ENCODE data around the gene CD68. TPM values are rescaled to one million over a fixed set of nuclear protein-coding genes. Genes with fewer than 3 reads are reported as not detected.

Gene CD68
- total RNA-seq, 4 donors from 2014 or later, result 13.6 to 52.0 (median 21.5) TPM

DNA sequence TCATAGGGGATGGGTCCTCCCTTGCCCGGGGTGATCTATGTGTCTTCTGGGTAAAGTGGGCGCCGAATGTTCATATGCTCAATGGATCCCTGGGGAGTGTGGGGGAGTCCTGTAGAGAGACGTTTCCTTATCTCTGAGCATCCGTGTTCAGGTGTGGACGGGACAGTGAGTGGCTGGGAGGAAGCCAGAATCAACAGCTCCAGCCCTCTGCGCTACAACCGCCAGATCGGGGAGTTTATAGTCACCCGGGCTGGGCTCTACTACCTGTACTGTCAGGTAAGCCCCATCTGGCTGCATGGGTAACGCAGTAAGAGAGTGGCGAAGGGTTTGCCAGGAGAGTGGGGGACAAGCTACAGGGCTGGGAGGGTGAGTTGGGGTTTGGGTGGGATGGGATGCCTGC lies 22.8 kb upstream of the CD68 start:
- Histone ChIP-seq H3K4me1 (peaks cover 34 to 39% of the 10 kb centered on the region in 2 donors), H3K4me3 (replicated peaks in 1 of 3) (no peak overlapping the region), H3K36me3 (no peaks in the 10 kb centered on the region), H3K9me3 (no peaks in the 10 kb centered on the region), H3K27ac (no peak overlapping the region), H3K27me3 (no peaks in the 10 kb centered on the region)
- intact Hi-C loops (cut with DNase I), result no loop called here
- 93% methylated on average over 12 of the region's 12 CpGs for WGBS, 2 donors
- DNase-seq, result no peak
- TF ChIP-seq CTCF (IDR thresholded peaks at IDR 0.05), result no peak
- no peak for TF ChIP-seq POLR2A (IDR thresholded peaks at IDR 0.05)

GRCh38 chr17:7557147-7557764 lies 22.2 kb upstream of the CD68 start:
- WGBS, 2 donors, result 55 to 72% methylated on average over 12 to 19 of the region's 19 CpGs
- TF ChIP-seq CTCF (IDR thresholded peaks at IDR 0.05), result peak in 1 of 6 experiments; percentile 10
- no peak for TF ChIP-seq POLR2A (IDR thresholded peaks at IDR 0.05)

DNA sequence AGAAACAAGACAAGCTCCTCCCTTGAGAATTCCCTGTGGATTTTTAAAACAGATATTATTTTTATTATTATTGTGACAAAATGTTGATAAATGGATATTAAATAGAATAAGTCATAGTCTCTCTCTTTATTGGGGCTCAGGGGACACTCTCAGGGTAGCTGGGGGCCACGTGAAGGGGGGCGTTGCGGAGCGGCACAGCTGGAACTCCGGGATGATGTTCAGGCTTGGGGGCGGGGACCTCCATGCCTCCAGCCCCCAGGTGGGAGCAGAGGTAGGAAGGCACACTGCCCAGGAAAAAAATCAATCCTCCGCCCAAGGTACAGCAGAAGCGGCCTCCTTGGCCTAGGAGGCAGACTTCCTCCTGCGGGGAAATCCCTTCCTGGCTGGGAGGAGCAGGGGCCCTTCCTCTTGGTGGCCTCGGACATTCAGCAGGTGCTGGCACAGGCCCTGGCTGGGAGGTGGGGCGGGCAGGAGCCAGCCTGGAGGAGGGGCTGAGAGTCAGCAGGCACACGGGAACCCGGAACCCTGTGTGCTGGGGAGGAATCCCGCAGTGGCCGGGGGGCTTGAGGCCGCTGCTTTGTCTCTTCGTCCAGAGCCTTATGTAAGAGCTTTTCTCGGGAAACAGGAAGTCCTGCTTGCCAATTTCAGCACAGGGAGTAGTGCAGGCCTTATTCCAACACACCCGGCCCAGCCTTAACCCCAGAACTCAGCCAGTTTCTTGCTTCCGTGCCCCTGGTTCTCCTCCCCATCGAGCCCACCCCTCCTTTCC lies 21.5 kb upstream of the CD68 start:
- H3K27me3 ChIP-seq, result no peaks in the 10 kb centered on the region
- no peaks in the 10 kb centered on the region for H3K36me3 ChIP-seq
- H3K4me1 ChIP-seq, result peaks cover 40 to 47% of the 10 kb centered on the region in 2 donors
- TF ChIP-seq CTCF (IDR thresholded peaks at IDR 0.05), result peak in 3 of 6 experiments; percentile 5 to 14 (median 8)
- peak; percentile 2 to 87 for TF ChIP-seq POLR2A (IDR thresholded peaks at IDR 0.05)
- intact Hi-C loops (cut with DNase I), result no loop called here
- H3K27ac ChIP-seq, result peak overlapping the region; percentile 94 to 98 (median 95)
- peak overlapping the region in 1 of 3 donors; percentile 28 for H3K4me3 ChIP-seq (replicated peaks in 1 of 3)
- DNase-seq, result peak; percentile 95
- WGBS, 2 donors, result 7 to 9% methylated on average over 13 to 21 of the region's 21 CpGs
- no peaks in the 10 kb centered on the region for H3K9me3 ChIP-seq

More at GRCh38 chr17:7557147-7557764, 22.2 kb upstream of the CD68 start:
- Histone ChIP-seq H3K4me1 (peaks cover 35 to 40% of the 10 kb centered on the region in 2 donors), H3K36me3 (no peaks in the 10 kb centered on the region), H3K27ac (peak overlapping the region; percentile 94 to 98 (median 95)), H3K27me3 (no peaks in the 10 kb centered on the region), H3K4me3 (replicated peaks in 1 of 3) (no peak overlapping the region), H3K9me3 (no peaks in the 10 kb centered on the region)
- intact Hi-C loops (cut with DNase I), result no loop called here
- DNase-seq, result no peak

- Histone ChIP-seq H3K4me3 (replicated peaks in 1 of 3) (peak within 1 kb of the TSS in 1 of 3 donors; percentile 28), H3K9me3 (no peaks in the 10 kb centered on the region), H3K36me3 (peaks cover 0 to 6% of the 10 kb centered on the region in 2 donors), H3K4me1 (peaks cover 40 to 55% of the 10 kb centered on the region in 2 donors), H3K27ac (peak within 1 kb of the TSS; percentile 94 to 98 (median 95)), H3K27me3 (no peaks in the 10 kb centered on the region)
- peak; percentile 53 to 54 for DNase-seq
- TF ChIP-seq CTCF (IDR thresholded peaks at IDR 0.05) (peak in 1 of 6 experiments; percentile 7), POLR2A (IDR thresholded peaks at IDR 0.05) (no peak)
- 28 to 31% methylated on average over 15 to 16 of the region's 16 CpGs for WGBS, 2 donors
- intact Hi-C loops (cut with DNase I), result no loop called here
Observed at GRCh38 chr17:7558544-7559319, 20.7 kb upstream of the CD68 start, which contains the start of gene TNFSF13. TNFSF13 (plus strand) TSS chr17:7558750; CDS start chr17:7559040, 290 bp downstream.
